Stimulated activated CD8-positive, alpha-beta memory T cell treated with anti-CD3 and anti-CD28 coated beads, Interleukin-4, amount 100 ng/mL, for 24 hours (primary cell): Measurements from ENCODE around the gene CAPZB.
A peak's percentile ranks its signal among the peaks of the same experiment; 100 is the strongest.
"Not testable (repeated sequence)": the region's sequence is repeated elsewhere in the genome, so short reads cannot be mapped to it uniquely, and the experiment has no call there.

Source experiments
- DNase-seq: peaks from one replicate; pipeline ENCODE4 v3.0.0-alpha.2; 2020; ENCODE audit warnings: low read depth

The CAPZB gene

GRCh38 chr1:19485362-19486187 is at the start of gene CAPZB:
TSS of gene CAPZB (minus strand) at chr1:19485539. CDS start at chr1:19485438, 101 bp downstream.
- DNase-seq: peak; percentile 95

DNA sequence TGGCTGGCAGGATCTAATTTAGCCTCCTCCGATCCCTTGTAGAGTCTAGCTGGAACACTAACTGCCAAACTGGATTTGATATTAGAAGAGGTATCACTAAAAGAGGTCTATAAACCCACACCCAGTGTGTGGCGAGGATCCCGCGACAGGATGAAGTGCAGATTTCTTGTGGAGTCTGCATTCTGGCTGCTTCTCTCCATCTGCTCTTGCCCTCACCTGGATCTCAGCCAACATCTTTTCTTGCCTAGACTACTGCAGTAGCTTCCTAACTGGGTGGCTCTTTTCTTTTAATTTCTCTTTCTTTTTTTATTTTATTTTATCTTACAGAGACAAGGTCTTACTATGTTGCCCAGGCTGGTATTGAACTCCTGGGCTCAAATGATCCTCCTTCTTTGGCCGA is 48.9 kb upstream of the CAPZB start:
- no peak for DNase-seq

- DNase-seq: no peak
These were observed 48.3 kb upstream of the CAPZB start for GRCh38 chr1:19533626-19534025.

GRCh38 chr1:19532519-19532918 is 47.2 kb upstream of the CAPZB start:
- DNase-seq: no peak

GRCh38 chr1:19529664-19530063 is 44.3 kb upstream of the CAPZB start:
- no peak for DNase-seq

- no peak for DNase-seq
These were observed 43.1 kb upstream of the CAPZB start for GRCh38 chr1:19528438-19528837.

DNA sequence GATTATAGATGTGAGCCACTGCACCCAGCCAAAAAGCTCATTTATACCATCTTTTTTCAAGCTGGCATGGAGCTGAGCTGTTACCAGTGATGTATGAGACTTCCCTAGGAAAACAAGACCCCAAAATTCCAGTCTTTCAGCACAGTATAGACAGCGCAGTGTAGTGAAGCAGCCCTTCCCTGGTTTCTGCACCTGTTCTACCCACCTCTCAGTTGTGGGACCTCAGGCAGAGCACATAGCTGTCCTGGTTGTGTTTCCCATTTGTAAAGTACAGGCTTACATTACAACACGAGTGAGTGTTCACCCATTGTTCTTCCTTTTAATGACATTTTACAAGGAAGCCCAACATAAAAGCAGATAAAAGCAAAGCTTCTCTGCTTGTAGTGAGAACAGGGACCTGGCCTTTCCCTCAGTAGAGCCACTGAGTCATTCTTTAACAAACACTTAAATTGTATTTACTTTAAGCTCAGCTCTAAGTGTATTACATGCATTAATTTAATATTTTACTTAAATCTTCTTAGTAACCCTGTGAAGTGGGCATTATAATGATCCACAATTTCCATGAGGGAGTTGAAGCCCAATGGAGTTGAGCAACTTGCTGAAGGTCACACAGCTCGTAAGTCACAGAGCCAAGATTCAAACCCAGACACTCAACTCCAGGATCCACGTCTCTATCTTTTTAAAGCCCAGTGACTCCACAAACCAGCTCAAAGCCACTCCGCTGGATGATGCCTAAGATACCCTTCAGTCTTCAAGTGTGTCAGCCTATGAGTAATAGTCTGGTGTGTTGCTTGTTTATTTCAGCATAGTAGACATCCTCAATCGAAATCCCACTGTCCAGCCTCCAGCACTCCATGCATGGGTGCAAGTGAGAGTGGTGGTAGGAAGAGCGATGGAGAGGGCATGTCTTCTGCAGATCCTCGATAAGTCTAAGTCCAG is 40.5 kb upstream of the CAPZB start:
- DNase-seq: no peak

- DNase-seq: no peak
These were observed 39.5 kb upstream of the CAPZB start for GRCh38 chr1:19524791-19525190.

- DNase-seq: not testable (repeated sequence)
These were observed 37.2 kb upstream of the CAPZB start for GRCh38 chr1:19522570-19522969.

DNA sequence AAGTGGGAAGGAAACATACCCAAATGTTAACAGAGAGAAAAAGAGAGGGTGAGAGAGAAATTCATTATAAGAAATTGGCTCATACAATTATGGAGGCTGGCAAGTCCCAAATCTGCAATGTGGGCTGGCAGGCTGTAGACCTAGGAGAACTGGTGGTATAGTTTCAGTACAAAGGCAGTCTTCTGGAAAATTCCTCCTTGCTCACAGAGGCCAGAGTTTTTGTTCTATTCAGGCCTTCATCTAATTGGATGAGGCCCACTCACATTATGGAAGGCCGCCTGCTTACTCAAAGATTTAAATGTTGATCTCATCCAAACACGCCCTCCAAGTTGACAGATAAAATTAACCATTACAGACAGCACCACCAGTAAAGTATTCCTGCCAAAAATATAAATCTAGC is 36.1 kb upstream of the CAPZB start:
- no peak for DNase-seq

DNA sequence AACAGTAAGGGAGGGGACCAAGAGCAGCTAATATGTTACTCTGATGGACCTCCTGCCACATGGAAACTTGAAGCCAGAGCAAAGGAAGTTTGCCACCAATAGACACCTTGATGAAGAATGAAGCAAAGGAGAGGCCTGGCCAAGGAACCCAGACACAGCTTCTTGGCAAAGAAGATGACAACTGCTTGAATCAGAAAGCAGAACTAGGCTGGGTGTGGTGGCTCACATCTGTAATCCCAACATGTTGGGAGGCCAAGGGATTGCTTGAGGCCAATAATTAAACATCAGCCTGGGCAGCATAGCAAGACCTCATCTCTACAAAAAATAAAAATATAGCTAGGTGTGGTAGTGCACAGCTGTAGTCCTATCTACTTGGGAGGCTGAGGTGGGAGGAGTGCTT is 31.7 kb upstream of the CAPZB start:
- no peak for DNase-seq

DNA sequence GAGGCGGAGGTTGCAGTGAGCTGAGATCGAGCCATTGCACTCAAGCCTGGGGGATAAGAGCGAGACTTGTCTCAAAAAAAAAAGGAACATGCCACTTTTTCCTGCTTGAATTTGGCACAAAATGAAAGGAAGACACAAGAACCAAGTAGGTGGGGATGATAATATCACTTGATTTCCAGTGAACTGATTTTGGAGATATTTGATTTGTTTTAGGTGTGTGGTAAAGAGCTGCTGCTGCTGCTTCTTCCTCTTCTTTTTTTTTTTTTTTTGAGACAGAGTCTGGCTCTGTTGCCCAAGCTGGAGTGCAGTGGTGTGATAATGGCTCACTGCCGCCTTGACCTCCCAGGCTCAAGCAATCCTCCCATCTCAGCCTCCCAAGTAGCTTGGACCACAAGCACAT is 29.9 kb upstream of the CAPZB start:
- no peak for DNase-seq

- no peak for DNase-seq
These were observed 29.1 kb upstream of the CAPZB start for GRCh38 chr1:19514391-19514831.

- DNase-seq: no peak
These were observed 27.2 kb upstream of the CAPZB start for GRCh38 chr1:19512545-19512944.

DNA sequence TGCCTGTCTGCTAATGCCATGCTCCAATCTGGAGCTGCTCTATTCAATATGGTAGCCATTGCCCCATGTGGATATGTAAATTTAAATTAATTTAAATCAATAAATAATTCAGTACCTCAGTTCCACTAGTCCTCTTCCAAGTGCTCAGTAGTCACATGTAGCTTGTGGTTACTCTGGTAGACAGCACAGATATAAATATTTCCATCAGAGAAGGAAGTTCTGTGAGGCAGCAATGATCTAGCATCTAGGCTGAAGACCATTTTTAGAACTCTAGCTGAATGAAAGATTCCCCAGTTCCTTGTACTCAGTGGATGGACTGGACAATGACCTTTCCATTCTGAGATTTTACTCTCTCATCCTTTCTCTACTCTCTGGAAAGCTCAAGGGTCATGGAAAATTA is 25.8 kb upstream of the CAPZB start:
- no peak for DNase-seq

DNA sequence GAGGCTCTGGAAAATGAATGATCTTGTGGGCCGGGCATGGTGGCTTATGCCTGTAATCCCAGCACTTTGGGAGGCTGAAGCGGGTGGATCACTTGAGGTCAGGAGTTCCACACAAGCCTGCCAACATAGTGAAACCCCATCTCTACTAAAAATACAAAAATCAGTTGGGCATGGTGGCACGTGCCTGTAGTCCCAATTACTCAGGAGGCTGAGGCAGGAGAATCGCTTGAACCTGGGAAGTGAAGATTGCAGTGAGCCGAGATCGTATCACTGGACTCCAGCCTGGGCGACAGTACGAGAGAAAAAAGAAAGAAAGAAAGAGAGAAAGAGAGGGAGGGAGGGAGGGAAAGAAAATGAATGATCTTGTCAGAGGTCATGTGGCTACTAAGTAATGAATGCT is 24.3 kb upstream of the CAPZB start:
- not testable (repeated sequence) for DNase-seq

- DNase-seq: no peak
These were observed 22.2 kb upstream of the CAPZB start for GRCh38 chr1:19507516-19507915.

DNA sequence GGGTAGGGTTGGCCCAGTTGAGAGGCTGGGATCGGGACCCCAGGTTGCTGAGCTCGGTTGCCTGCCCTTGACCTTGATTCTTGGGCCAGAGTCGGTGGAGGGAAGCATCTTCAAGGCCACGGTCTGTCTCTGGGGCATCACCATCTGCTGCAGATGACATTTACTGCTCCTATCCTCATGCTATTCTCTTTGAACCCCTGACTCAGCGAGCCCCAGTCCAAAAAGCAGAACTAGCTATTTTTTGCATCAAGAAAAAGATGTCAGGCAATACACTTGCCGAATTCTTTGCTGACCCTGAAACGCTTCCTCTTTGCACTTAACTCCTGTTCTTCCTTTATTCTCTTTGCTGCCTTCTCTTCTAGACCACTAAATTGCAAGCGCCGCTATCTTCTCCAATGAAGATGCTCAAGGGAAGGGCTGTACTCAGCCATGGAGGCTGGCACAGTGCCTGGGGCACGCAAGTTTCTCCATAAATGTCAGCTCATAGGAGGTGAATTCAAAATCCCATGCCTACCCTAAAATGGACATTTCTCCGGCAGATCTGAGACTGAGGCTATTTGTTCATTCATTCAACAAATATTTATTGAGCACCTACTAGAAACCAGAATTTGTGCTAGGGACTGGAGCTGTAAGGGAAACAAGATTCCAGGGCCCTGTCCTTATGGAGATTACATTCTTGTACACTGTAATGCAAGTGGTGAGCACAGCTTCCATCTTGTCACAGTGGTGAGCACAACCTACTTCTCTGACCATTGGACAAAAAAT is 20.5 kb upstream of the CAPZB start:
- DNase-seq: no peak

DNA sequence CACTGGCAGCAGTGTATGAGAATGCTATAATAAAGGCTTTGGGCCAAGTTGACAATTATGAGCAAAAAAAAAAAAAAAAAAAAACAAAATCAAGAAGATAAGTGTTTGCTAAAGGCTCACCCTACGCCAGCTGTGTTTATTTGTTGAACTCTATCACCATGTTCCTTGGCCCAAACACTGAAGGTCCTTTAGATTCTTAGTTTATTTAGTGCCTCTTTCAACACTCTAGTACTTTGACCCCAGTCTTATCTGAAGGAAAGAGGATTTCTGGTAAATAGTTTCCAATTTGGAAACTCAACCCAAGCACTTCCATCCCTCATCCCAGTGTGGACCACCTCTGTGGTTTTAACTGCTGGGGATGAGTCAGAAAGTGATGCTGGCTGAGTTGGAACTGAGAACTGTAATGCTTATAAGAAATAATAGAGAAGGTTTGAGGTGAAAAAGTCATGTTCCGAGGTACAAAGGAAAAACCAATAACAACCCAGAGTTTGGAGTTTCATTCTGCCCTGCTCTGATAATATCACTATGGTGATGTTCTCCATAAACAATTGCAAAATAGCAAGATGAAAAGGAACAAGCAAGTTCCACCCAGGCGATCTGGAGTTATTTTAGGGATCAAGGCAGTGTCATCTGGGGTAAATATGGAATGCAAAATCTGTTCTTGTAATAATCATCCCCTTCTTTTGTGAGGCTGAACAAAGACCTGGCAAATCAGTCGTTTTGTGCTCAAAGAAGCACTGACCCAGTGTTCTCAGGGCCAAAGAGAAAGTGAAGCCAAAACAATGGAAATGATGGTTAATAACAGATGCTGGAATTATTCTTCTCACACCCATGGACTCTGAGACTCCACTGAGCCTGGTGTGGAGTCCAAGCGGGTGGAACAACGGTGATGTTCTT is 19.7 kb upstream of the CAPZB start:
- no peak for DNase-seq

GRCh38 chr1:19502284-19502683 is 16.9 kb upstream of the CAPZB start:
- not testable (repeated sequence) for DNase-seq

DNA sequence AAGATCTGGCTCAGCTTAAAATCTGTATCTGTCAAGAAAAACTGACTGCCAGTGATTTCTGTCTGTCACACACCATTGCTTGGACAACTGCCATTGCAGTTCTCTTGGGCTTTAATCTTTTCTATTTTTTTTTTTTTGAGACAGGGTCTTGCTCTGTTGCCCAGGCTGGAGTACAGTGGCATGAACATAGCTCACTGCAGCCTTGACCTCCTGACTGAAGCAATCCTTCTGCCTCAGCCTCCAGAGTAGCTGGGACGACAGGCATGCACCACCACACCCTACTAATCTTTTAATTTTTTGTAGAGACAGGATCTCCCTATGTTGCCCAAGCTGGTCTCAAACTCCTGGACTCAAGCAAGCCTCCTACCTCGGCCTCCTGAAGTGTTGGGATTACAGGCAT is 14.5 kb upstream of the CAPZB start:
- DNase-seq: not testable (repeated sequence)
